H1 (cell line): Measurements from ENCODE around the gene NOS1AP.

Source experiments
- EP300 ChIP-seq, 2 experiments: IDR thresholded peaks; 1 replicate in 1 of 2; 2 replicates in 1 of 2; pipeline ENCODE4 v1.6.1; 2011 to 2012; ENCODE audit warnings: low read depth in 2 of 2, low read length in 2 of 2, mild to moderate bottlenecking in 2 of 2, borderline replicate concordance in 1 of 2, inconsistent platforms in 1 of 2, moderate library complexity in 1 of 2
- MAFK ChIP-seq: IDR thresholded peaks from 2 replicates; pipeline ENCODE4 v1.6.1; 2012; ENCODE audit warnings: low read depth, mild to moderate bottlenecking, improper control_type of control experiment, low read length
- POLR2A ChIP-seq, 2 experiments: IDR thresholded peaks; 1 replicate in 1 of 2; 2 replicates in 1 of 2; pipeline ENCODE4 v1.6.1; 2011; ENCODE audit warnings: low read depth in 2 of 2, low read length in 2 of 2, mild to moderate bottlenecking in 2 of 2; ENCODE audit errors: control extremely low read depth in 1 of 2
- TAF1 ChIP-seq: IDR thresholded peaks from 2 replicates; pipeline ENCODE4 v1.6.1; 2011; ENCODE audit warnings: mild to moderate bottlenecking, low read depth, low read length
- ZNF274 ChIP-seq: IDR thresholded peaks from 2 replicates; pipeline ENCODE4 v1.7.0; 2012; ENCODE audit warnings: low read length, borderline replicate concordance; ENCODE audit errors: extremely low read depth
- TF ChIP-seq, protein P1 (sequence below), 3 experiments: IDR thresholded peaks; 1 replicate in 2 of 3; 2 replicates in 1 of 3; pipeline versions ENCODE4 v1.5.1 to v1.6.1; 2011; ENCODE audit warnings: low read length in 3 of 3, mild to moderate bottlenecking in 3 of 3, inconsistent platforms in 2 of 3, low read depth in 1 of 3, moderate library complexity in 1 of 3; ENCODE audit not compliant: insufficient read depth in 1 of 3; ENCODE audit errors: control extremely low read depth in 1 of 3

- TF ChIP-seq EP300 (IDR thresholded peaks at IDR 0.05; ENCODE audit: borderline replicate concordance in 1 of 2, low read depth in 2 of 2, low read length in 2 of 2) (no peak), TAF1 (no peak), MAFK (no peak), POLR2A (IDR thresholded peaks at IDR 0.05; ENCODE audit: control extremely low read depth in 1 of 2, low read depth in 2 of 2, low read length in 2 of 2) (no peak), ZNF274 (no peak)
- TF ChIP-seq, protein P1, sequence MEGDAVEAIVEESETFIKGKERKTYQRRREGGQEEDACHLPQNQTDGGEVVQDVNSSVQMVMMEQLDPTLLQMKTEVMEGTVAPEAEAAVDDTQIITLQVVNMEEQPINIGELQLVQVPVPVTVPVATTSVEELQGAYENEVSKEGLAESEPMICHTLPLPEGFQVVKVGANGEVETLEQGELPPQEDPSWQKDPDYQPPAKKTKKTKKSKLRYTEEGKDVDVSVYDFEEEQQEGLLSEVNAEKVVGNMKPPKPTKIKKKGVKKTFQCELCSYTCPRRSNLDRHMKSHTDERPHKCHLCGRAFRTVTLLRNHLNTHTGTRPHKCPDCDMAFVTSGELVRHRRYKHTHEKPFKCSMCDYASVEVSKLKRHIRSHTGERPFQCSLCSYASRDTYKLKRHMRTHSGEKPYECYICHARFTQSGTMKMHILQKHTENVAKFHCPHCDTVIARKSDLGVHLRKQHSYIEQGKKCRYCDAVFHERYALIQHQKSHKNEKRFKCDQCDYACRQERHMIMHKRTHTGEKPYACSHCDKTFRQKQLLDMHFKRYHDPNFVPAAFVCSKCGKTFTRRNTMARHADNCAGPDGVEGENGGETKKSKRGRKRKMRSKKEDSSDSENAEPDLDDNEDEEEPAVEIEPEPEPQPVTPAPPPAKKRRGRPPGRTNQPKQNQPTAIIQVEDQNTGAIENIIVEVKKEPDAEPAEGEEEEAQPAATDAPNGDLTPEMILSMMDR (IDR thresholded peaks at IDR 0.05; ENCODE audit: control extremely low read depth in 1 of 3, insufficient read depth in 1 of 3, low read depth in 1 of 3, low read length in 3 of 3), result no peak
Observed at GRCh38 chr1:162283657-162284056, 214.2 kb downstream of the NOS1AP start.
